Measurements from ENCODE around the gene MYBBP1A.

Gene MYBBP1A

GRCh38 chr17:4499431-4500190 is 55.6 kb downstream of the MYBBP1A start:
- TF ChIP-seq GATA2 (IDR thresholded peaks at IDR 0.05; ENCODE audit: low read depth, low read length): no peak
- TF ChIP-seq GATA3 (IDR thresholded peaks at IDR 0.05; ENCODE audit: low read depth, low read length): no peak

GRCh38 chr17:4498461-4499397 is 56.5 kb downstream of the MYBBP1A start, which contains the start of gene SPNS2:
Gene SPNS2 (plus strand): TSS chr17:4498881. CDS start chr17:4499048, 167 bp downstream.
- no peak for TF ChIP-seq GATA3 (IDR thresholded peaks at IDR 0.05; ENCODE audit: low read depth, low read length)
- no peak for TF ChIP-seq GATA2 (IDR thresholded peaks at IDR 0.05; ENCODE audit: low read depth, low read length)

- no peak for TF ChIP-seq GATA2 (IDR thresholded peaks at IDR 0.05; ENCODE audit: low read depth, low read length)
- TF ChIP-seq GATA3 (IDR thresholded peaks at IDR 0.05; ENCODE audit: low read depth, low read length): no peak
Measured at GRCh38 chr17:4497101-4497824, 57.9 kb downstream of the MYBBP1A start.

GRCh38 chr17:4492721-4493561 is 62.2 kb downstream of the MYBBP1A start:
- TF ChIP-seq GATA3 (IDR thresholded peaks at IDR 0.05; ENCODE audit: low read depth, low read length): no peak
- no peak for TF ChIP-seq GATA2 (IDR thresholded peaks at IDR 0.05; ENCODE audit: low read depth, low read length)

GRCh38 chr17:4490637-4491061 is 64.5 kb downstream of the MYBBP1A start:
- TF ChIP-seq GATA3 (IDR thresholded peaks at IDR 0.05; ENCODE audit: low read depth, low read length) (no peak), GATA2 (IDR thresholded peaks at IDR 0.05; ENCODE audit: low read depth, low read length) (no peak)

GRCh38 chr17:4490109-4490591 is 65.0 kb downstream of the MYBBP1A start:
- no peak for TF ChIP-seq GATA2 (IDR thresholded peaks at IDR 0.05; ENCODE audit: low read depth, low read length)
- TF ChIP-seq GATA3 (IDR thresholded peaks at IDR 0.05; ENCODE audit: low read depth, low read length): no peak

- no peak for TF ChIP-seq GATA2 (IDR thresholded peaks at IDR 0.05; ENCODE audit: low read depth, low read length)
Measured at GRCh38 chr17:4488989-4489595, 66.1 kb downstream of the MYBBP1A start.

Measured in SH-SY5Y (cell line).